OCI-LY1 (cell line): ENCODE results near the gene ALG3.
A peak's percentile ranks its signal among the peaks of the same experiment; 100 is the strongest.

ENCODE experiments used
- H2AFZ ChIP-seq: fragments of 200-600 bp; sonication (generic), shearing (Covaris generic); 2 replicates; pipeline ENCODE4 v1.6.0; 2014; ENCODE audit warnings: antibody characterized with exemption, mild to moderate bottlenecking, low read length
- H3F3A ChIP-seq: fragments of 200-600 bp; sonication (generic), shearing (Covaris generic); 2 replicates; pipeline ENCODE4 v1.6.0; 2014; ENCODE audit warnings: mild to moderate bottlenecking, antibody characterized with exemption, low read length, moderate library complexity; ENCODE audit not compliant: insufficient read depth
- H3K27ac ChIP-seq: fragments of 200-600 bp; sonication (generic); 2 replicates; pipeline ENCODE4 v1.5.1; 2014; ENCODE audit warnings: low read length, mixed run types, mild to moderate bottlenecking, low read depth; ENCODE audit not compliant: poor library complexity, severe bottlenecking
- H3K27me3 ChIP-seq: fragments of 200-600 bp; sonication (generic); 2 replicates; pipeline ENCODE4 v1.6.0; 2014; ENCODE audit warnings: antibody characterized with exemption, mild to moderate bottlenecking, low read length, moderate library complexity; ENCODE audit not compliant: insufficient read depth
- H3K36me3 ChIP-seq: fragments of 200-600 bp; sonication (generic); 2 replicates; pipeline ENCODE4 v1.6.1; 2014; ENCODE audit warnings: mild to moderate bottlenecking, antibody characterized with exemption, low read length, moderate library complexity, mixed read lengths; ENCODE audit not compliant: insufficient read depth
- H3K4me1 ChIP-seq: fragments of 200-600 bp; sonication (generic); 2 replicates; pipeline ENCODE4 v1.5.1; 2014; ENCODE audit warnings: mild to moderate bottlenecking, low read length, moderate library complexity; ENCODE audit not compliant: insufficient read depth, severe bottlenecking
- H3K4me2 ChIP-seq: fragments of 200-600 bp; sonication (generic), shearing (Covaris generic); 2 replicates; pipeline ENCODE4 v1.6.1; 2014; ENCODE audit warnings: low read length
- H3K4me3 ChIP-seq: fragments of 200-600 bp; sonication (generic); 2 replicates; pipeline ENCODE4 v1.5.1; 2014; ENCODE audit warnings: low read length, low read depth, mild to moderate bottlenecking, mixed read lengths; ENCODE audit not compliant: poor library complexity, severe bottlenecking
- H3K79me2 ChIP-seq: fragments of 200-600 bp; shearing (Covaris generic); 2 replicates; pipeline ENCODE4 v1.6.1; 2016; ENCODE audit warnings: mixed run types, low read length, mixed read lengths; ENCODE audit not compliant: insufficient read depth
- H3K9ac ChIP-seq: fragments of 200-600 bp; sonication (generic), shearing (Covaris generic); 2 replicates; pipeline ENCODE4 v1.6.1; 2014; ENCODE audit warnings: mild to moderate bottlenecking, low read length, mixed read lengths
- H3K9me2 ChIP-seq: fragments of 200-600 bp; sonication (generic), shearing (Covaris generic); 2 replicates; pipeline ENCODE4 v1.6.1; 2014; ENCODE audit warnings: low read depth, mild to moderate bottlenecking, low read length, mixed read lengths
- H3K9me3 ChIP-seq: fragments of 200-600 bp; shearing (Covaris generic); 2 replicates; pipeline ENCODE4 v1.6.1; 2014; ENCODE audit warnings: low read length, mixed read lengths
- H4K20me1 ChIP-seq: fragments of 200-600 bp; sonication (generic), shearing (Covaris generic); 2 replicates; pipeline ENCODE4 v1.6.0; 2016; ENCODE audit warnings: mild to moderate bottlenecking, low read length; ENCODE audit not compliant: insufficient read depth
- CTCF ChIP-seq: fragments of 200-600 bp; sonication (generic), shearing (Covaris generic); IDR thresholded peaks from 2 replicates; pipeline ENCODE4 v1.5.1; 2017; ENCODE audit warnings: mild to moderate bottlenecking, antibody characterized with exemption, low read length, moderate library complexity, mixed read lengths
- EZH2 ChIP-seq: fragments of 200-600 bp; sonication (generic), shearing (Covaris generic); IDR thresholded peaks from 2 replicates; pipeline ENCODE4 v1.8.0; 2017; ENCODE audit warnings: borderline replicate concordance, mixed run types, mild to moderate bottlenecking, antibody characterized with exemption, low read length, moderate library complexity, mixed read lengths

ALG3 gene

DNA sequence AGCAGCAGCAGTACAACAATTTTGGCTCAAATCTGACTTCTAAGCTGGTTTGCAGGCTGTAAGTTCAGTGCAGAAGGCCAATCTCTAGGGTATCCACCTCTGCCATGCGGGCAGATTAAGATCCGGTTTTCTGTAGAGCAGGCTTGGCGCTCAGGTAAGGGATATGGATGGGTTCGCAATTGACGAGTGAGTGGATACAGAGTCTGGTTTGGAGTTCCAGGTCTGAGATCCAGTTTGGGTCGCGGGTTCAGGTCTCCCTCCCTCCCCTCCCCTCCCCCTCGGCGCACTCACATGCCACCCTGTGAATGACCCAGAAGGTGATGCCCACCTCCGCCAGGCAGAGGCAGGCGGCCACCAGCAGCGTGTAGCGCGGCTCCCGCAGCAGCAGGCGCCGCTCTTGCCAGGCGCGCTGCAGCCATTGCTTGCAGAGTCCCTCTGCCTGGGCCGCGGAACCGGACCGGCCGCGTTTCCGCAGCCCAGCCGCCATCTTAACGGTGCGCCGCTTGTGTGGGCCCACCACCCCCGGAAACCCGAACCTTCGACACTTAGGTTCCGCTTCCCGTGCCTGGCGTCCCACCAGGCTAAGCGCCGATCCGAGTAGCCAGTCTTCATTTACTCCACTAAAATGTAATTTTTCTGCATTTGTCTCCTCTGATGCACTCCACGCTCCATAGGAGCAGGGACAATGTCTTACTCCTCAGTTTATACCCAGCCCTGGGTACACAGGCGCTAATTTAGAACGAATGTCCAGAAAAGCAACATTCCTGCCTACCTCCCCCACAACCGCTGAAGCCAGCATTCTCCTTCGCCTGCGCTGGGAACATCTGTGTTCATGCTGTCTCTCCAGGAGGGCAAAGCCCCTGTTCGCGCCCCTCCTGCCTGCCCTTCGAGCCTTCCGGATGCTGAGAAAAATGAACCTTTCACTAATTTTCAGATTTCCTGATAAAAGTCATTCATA lies at the start of gene ALG3:
Gene ALG3 (minus strand): TSS at position 509 of the 958 bp plus-strand sequence. CDS start 22 bp downstream, at position 487.
- Histone ChIP-seq H3K9ac (peak within 1 kb of the TSS; percentile 98), H3F3A (no peaks in the 10 kb centered on the region), H3K36me3 (peaks cover 23% of the 10 kb centered on the region), H2AFZ (peak within 1 kb of the TSS; percentile 98), H4K20me1 (no peaks in the 10 kb centered on the region), H3K27ac (peak within 1 kb of the TSS; percentile 94), H3K9me2 (no peaks in the 10 kb centered on the region), H3K27me3 (no peaks in the 10 kb centered on the region), H3K4me1 (peaks cover 14% of the 10 kb centered on the region), H3K4me2 (peak within 1 kb of the TSS; percentile 99), H3K4me3 (peak within 1 kb of the TSS; percentile 76), H3K79me2 (peaks cover 10% of the 10 kb centered on the region), H3K9me3 (no peaks in the 10 kb centered on the region)
- no peak for TF ChIP-seq EZH2
- no peak for TF ChIP-seq CTCF

- H4K20me1 ChIP-seq: no peaks in the 10 kb centered on the region
- H3K4me1 ChIP-seq: peaks cover 19% of the 10 kb centered on the region
- no peak overlapping the region for H3K4me3 ChIP-seq
- H3K9me3 ChIP-seq: no peaks in the 10 kb centered on the region
- H3K9me2 ChIP-seq: no peaks in the 10 kb centered on the region
- H3K36me3 ChIP-seq: peaks cover 17% of the 10 kb centered on the region
- H3K9ac ChIP-seq: no peak overlapping the region
- H3F3A ChIP-seq: no peaks in the 10 kb centered on the region
- no peak for TF ChIP-seq CTCF
- TF ChIP-seq EZH2: no peak
- H3K79me2 ChIP-seq: peaks cover 15% of the 10 kb centered on the region
- no peak overlapping the region for H3K27ac ChIP-seq
- H2AFZ ChIP-seq: no peak overlapping the region
- no peak overlapping the region for H3K4me2 ChIP-seq
- no peaks in the 10 kb centered on the region for H3K27me3 ChIP-seq
Measured at GRCh38 chr3:184296616-184297015, 47.9 kb upstream of the ALG3 start.

- Histone ChIP-seq H3K9me3 (no peaks in the 10 kb centered on the region), H3K27me3 (no peaks in the 10 kb centered on the region), H3K9me2 (no peaks in the 10 kb centered on the region), H3K4me2 (no peak overlapping the region), H3K4me1 (peaks cover 19% of the 10 kb centered on the region), H3K79me2 (peaks cover 15% of the 10 kb centered on the region), H4K20me1 (no peaks in the 10 kb centered on the region), H3K9ac (no peak overlapping the region), H3K4me3 (no peak overlapping the region), H3K27ac (no peak overlapping the region), H2AFZ (no peak overlapping the region), H3F3A (no peaks in the 10 kb centered on the region), H3K36me3 (peaks cover 8% of the 10 kb centered on the region)
- no peak for TF ChIP-seq CTCF
- TF ChIP-seq EZH2: no peak
Measured at GRCh38 chr3:184295771-184296170, 47.0 kb upstream of the ALG3 start.
